ENCODE data around the gene TBCC.
"Not testable (repeated sequence)": the region's sequence is repeated elsewhere in the genome, so short reads cannot be mapped to it uniquely, and the experiment has no call there.

- TF ChIP-seq CTCF, POLR2A (IDR thresholded peaks at IDR 0.05): not testable (repeated sequence)
Measured at GRCh38 chr6:42733867-42734481, 11.9 kb downstream of the TBCC start.

All from esophagus squamous epithelium (tissue), 4 donors.